H1 (cell line): ENCODE measurements around the gene KIAA1614.

Experiments
- EGR1 ChIP-seq: IDR thresholded peaks from 2 replicates; pipeline ENCODE4 v1.6.1; 2011; ENCODE audit warnings: low read depth, low read length, borderline replicate concordance
- GABPA ChIP-seq: IDR thresholded peaks from 2 replicates; pipeline ENCODE4 v1.6.1; 2011; ENCODE audit warnings: mild to moderate bottlenecking, low read length, moderate library complexity, borderline replicate concordance; ENCODE audit not compliant: insufficient read depth

- TF ChIP-seq EGR1 (no peak), GABPA (no peak)
Observed at GRCh38 chr1:180921891-180922630, 9.4 kb downstream of the KIAA1614 start.
